Stimulated activated memory B cell treated with anti-CD40 and anti-IgM and Interleukin-4, amounts not matched to agents 10 μg/mL and 1 μg/mL and 100 μg/mL, for 72 hours (primary cell): ENCODE data around the gene IDE.
"Not testable (repeated sequence)": the region's sequence is repeated elsewhere in the genome, so short reads cannot be mapped to it uniquely, and the experiment has no call there.

ENCODE experiments used
- ATAC-seq: fragments of 150-1000 bp; cut with Tn5 transposase; 2 replicates; pipeline ENCODE4 v1.10.0; 2021
- H3K27ac Mint-ChIP-seq: one replicate; pipeline ENCODE4 v1.8.0; 2022; ENCODE audit warnings: mild to moderate bottlenecking, mixed read lengths
- H3K27me3 Mint-ChIP-seq: one replicate; pipeline ENCODE4 v1.8.0; 2022; ENCODE audit warnings: mixed read lengths
- H3K36me3 Mint-ChIP-seq: one replicate; pipeline ENCODE4 v1.8.0; 2022; ENCODE audit warnings: mixed read lengths
- H3K4me1 Mint-ChIP-seq: one replicate; pipeline ENCODE4 v1.8.0; 2022; ENCODE audit warnings: mixed read lengths
- H3K4me3 Mint-ChIP-seq: one replicate; pipeline ENCODE4 v1.8.0; 2022; ENCODE audit warnings: mild to moderate bottlenecking, moderate library complexity, mixed read lengths
- H3K9me3 Mint-ChIP-seq: one replicate; pipeline ENCODE4 v1.8.0; 2022; ENCODE audit warnings: mixed read lengths

The IDE gene

DNA sequence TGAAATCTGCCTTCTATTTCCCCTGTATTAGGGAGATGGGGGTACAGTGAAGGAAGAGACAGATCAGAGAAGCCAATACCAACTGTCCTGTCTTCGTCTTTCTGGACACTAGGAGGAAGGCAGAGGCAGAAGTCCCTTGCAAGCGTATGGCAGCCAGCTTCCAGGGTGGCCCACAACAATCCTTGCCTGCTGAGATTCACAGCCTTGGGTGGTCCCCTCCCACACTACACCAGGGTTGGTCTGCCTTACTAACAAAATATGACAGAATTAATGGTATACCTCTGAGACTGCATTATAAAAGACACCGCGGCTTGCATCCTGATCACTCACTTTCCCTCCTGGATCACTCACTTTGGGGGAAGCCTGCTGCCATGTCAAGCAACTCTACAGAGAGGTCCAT lies 90.4 kb downstream of the IDE start:
- no peaks in the 10 kb centered on the region for H3K9me3 Mint-ChIP-seq
- no peaks in the 10 kb centered on the region for H3K4me1 Mint-ChIP-seq
- ATAC-seq, result no peak
- H3K27me3 Mint-ChIP-seq, result no peaks in the 10 kb centered on the region
- H3K36me3 Mint-ChIP-seq, result peaks cover 71% of the 10 kb centered on the region
- H3K27ac Mint-ChIP-seq, result no peak overlapping the region
- no peak overlapping the region for H3K4me3 Mint-ChIP-seq

DNA sequence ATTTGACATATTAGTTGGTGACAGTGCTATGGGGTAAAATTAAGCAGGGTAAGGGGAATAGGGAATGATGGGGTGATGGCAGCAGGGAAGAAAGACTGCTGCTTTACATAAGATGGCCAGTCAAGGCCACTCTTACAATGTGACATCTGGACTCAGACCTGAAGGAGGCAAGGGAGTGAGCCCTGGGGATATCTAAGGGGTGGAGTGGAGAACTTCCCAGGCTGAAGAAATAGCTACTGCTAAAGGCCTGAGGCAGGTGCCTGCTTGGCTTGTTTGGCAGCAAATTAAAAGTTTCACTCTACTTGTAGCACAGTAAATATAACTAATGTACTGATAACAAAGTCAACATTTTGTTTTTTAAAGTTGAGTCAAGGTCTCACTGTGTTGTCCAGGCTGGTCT lies 93.5 kb downstream of the IDE start:
- Mint-ChIP-seq H3K4me1 (no peaks in the 10 kb centered on the region), H3K27me3 (no peaks in the 10 kb centered on the region), H3K27ac (no peak overlapping the region), H3K4me3 (no peak overlapping the region), H3K36me3 (peaks cover 44% of the 10 kb centered on the region), H3K9me3 (no peaks in the 10 kb centered on the region)
- ATAC-seq, result no peak

DNA sequence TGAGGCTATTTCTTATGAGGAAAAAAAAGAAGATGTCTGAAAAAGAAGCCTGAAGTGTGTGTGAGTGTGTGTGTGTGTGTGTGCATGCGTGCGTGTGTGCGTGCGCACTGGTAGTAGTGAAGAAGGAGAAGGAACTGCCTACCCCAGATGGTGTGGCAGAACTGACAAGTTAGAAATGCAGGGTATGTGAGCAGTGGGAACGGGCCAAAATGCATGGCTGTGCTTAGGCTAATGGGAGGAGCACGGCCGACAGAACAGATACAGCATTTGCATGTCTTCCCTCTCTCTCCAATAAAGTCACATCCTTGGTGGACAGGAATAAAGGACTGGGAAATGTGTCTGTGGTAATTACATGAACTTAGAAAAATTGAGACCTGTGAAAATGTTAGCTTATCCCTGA lies 94.3 kb downstream of the IDE start:
- no peaks in the 10 kb centered on the region for H3K27me3 Mint-ChIP-seq
- peaks cover 43% of the 10 kb centered on the region for H3K36me3 Mint-ChIP-seq
- no peak overlapping the region for H3K4me3 Mint-ChIP-seq
- no peak for ATAC-seq
- no peak overlapping the region for H3K27ac Mint-ChIP-seq
- no peaks in the 10 kb centered on the region for H3K9me3 Mint-ChIP-seq
- H3K4me1 Mint-ChIP-seq, result no peaks in the 10 kb centered on the region

DNA sequence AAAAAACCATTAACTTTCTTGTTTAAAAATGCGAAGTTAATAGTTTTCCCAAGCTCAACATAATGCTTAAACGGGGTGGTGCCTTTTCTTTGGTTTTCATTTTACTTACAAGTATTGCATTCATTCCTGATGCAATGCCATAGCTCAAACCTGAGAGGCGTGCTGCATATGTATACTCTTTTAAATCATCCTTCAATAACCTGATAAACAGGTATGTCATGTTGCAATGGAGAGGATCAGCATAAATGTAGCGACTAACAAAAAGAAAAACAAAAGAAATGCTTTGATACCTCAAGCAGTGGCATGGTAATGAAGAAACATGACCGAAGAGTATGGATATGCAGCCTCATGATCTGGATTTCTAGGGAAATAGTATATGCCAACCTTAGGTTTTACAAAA lies 95.4 kb downstream of the IDE start:
- no peak overlapping the region for H3K27ac Mint-ChIP-seq
- no peak for ATAC-seq
- H3K4me1 Mint-ChIP-seq, result no peaks in the 10 kb centered on the region
- no peaks in the 10 kb centered on the region for H3K9me3 Mint-ChIP-seq
- H3K4me3 Mint-ChIP-seq, result no peak overlapping the region
- H3K36me3 Mint-ChIP-seq, result peaks cover 35% of the 10 kb centered on the region
- H3K27me3 Mint-ChIP-seq, result no peaks in the 10 kb centered on the region

DNA sequence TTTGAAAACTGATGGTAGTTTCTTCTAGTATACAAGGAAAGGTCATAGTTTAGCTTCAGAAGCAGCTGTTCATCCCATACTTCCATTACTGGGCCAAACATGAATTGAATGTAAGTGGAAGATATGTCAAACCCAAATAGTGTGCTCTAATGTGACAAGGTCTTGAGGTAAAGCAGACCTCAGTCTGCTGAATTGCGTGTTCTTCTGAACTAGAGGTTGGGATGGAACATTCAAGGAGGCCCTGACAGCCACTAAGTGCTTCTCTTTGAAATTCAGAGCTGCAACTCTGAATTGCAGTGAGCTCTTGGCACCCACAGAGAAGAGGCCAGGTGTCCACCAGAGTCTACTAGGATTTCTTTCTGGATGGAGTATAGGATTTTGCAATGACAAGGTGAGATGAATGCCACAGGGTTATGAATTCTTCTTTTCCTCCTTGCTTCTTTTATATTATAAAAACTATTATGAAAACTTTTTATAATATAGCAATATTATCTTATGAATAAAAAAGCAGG lies 98.5 kb downstream of the IDE start:
- H3K9me3 Mint-ChIP-seq, result no peaks in the 10 kb centered on the region
- H3K4me3 Mint-ChIP-seq, result no peak overlapping the region
- no peak for ATAC-seq
- H3K4me1 Mint-ChIP-seq, result no peaks in the 10 kb centered on the region
- no peaks in the 10 kb centered on the region for H3K27me3 Mint-ChIP-seq
- no peak overlapping the region for H3K27ac Mint-ChIP-seq
- H3K36me3 Mint-ChIP-seq, result peaks cover 26% of the 10 kb centered on the region

DNA sequence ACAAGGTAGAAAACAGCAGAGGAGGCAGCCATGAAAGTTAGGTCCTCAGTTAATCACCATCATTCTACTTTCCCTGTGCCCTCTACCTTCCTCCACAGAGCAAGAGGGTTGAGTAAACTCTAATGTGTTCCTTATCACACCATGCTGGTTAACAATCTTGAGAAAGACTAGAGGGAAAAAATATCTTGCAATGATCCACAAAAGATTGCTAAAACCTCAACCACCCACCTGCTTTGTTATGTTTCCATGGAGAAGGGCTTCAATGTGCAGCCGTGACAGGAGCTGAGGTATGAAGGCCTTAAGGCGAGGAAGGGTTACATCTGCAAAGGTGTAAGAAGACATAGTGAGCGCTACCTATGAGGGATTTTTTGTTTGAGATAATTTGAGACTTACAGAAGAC lies 103.9 kb downstream of the IDE start:
- H3K4me1 Mint-ChIP-seq, result no peaks in the 10 kb centered on the region
- H3K36me3 Mint-ChIP-seq, result peaks cover 52% of the 10 kb centered on the region
- H3K9me3 Mint-ChIP-seq, result no peaks in the 10 kb centered on the region
- H3K27me3 Mint-ChIP-seq, result no peaks in the 10 kb centered on the region
- no peak overlapping the region for H3K27ac Mint-ChIP-seq
- no peak for ATAC-seq
- H3K4me3 Mint-ChIP-seq, result no peak overlapping the region

DNA sequence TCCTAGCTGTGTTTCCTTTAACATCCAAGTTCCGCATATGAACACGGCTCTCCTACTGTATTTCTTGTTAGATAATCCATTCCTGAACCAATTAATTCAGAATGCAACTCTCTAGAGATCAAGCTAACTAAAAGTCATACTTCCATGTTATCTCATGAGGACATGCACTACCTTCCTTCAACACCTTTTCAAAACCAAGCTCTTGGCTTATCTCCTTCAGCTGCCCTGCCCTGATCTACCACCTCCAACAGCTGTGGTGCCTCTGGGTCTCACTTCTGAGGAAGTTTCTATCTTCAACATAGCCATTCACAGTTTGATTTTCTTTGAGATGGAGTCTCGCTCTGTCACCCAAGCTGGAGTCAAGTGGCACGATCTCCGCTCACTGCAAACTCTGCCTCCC lies 109.5 kb downstream of the IDE start:
- Mint-ChIP-seq H3K36me3 (peaks cover 70% of the 10 kb centered on the region), H3K4me3 (no peak overlapping the region), H3K27me3 (no peaks in the 10 kb centered on the region), H3K4me1 (no peaks in the 10 kb centered on the region), H3K9me3 (no peaks in the 10 kb centered on the region), H3K27ac (no peak overlapping the region)
- no peak for ATAC-seq

DNA sequence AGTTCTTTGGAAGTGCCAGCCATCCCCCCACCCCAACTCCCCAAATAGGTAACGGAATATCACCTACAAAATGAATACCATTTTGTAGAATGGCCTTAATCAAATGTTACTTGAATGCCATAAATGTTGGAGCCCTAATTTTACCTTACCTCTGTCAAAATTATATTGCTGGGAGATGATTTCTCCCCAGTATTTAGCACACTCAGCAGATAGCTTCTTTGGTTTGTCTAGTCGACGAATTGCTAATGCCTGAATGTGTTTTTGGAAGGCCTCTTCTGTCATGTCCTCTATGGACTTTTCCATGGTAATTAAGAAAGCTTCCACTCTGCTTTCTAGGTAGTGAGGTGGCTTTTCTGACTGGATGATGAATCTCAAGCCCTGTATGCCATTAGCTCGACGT lies 110.3 kb downstream of the IDE start:
- ATAC-seq, result no peak
- Mint-ChIP-seq H3K27me3 (no peaks in the 10 kb centered on the region), H3K4me1 (no peaks in the 10 kb centered on the region), H3K9me3 (no peaks in the 10 kb centered on the region), H3K27ac (no peak overlapping the region), H3K36me3 (peaks cover 62% of the 10 kb centered on the region), H3K4me3 (no peak overlapping the region)

DNA sequence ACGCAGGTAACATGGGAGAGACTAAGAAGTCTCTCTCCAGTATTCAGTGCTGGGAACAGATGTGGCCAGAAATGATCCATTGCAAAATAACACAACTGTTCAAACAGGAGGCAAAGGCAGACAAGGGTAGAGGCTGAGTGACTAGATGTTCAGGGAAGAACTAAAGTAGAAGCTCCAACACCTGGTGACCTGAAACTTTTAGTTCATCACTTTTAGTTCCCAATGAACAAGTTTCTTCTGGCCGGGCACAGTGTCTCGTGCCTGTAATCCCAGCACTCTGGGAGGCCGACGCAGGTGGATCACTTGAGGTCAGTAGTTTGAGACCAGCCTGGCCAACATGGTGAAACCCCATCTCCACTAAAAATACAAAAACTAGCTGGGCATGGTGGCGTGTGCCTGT lies 118.9 kb downstream of the IDE start:
- not testable (repeated sequence) for ATAC-seq, H3K4me1 Mint-ChIP-seq, H3K27ac Mint-ChIP-seq, H3K27me3 Mint-ChIP-seq, H3K4me3 Mint-ChIP-seq, H3K9me3 Mint-ChIP-seq
- H3K36me3 Mint-ChIP-seq, result peaks cover 42% of the 10 kb centered on the region

DNA sequence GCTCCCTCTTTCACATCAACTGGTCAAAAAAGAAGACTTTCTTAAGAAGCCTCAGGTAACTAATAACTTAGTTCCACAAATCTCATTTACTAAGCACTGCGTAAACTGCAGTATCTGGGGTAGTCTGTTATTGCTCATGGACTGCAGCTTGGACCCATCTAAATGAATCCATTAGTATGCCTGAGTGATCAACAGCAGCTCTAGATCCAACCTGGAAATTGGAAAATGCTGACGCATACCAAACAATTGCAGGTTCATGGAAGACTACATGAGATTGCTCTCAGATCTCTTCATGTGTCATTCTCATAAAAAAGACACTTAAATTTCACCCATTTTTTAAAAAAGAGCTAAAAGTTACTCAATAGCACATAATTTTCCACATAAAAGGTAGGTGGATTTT lies 121.6 kb downstream of the IDE start:
- no peaks in the 10 kb centered on the region for H3K9me3 Mint-ChIP-seq
- ATAC-seq, result no peak
- H3K36me3 Mint-ChIP-seq, result peaks cover 50% of the 10 kb centered on the region
- no peaks in the 10 kb centered on the region for H3K27me3 Mint-ChIP-seq
- H3K4me3 Mint-ChIP-seq, result no peak overlapping the region
- no peak overlapping the region for H3K27ac Mint-ChIP-seq
- H3K4me1 Mint-ChIP-seq, result no peaks in the 10 kb centered on the region

DNA sequence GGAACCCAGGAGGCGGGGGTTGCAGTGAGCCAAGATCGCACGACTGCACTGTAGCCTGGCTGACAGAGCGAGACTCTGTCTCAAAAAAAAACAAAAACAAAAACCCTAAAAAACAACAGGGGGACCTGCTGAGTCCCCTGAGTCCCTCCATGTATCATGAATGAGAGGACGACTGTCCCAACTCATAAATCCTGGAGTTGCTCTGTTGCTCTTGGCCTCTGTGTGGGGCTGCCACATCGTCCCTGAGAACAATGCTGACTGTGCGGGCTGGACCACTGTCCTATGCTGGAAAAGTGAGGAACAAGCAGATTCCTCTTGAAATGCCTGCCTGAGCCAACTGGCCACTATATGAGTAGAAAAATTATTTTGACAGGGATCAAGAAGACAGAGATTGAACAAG lies 122.5 kb downstream of the IDE start:
- H3K4me1 Mint-ChIP-seq, result no peaks in the 10 kb centered on the region
- H3K36me3 Mint-ChIP-seq, result peaks cover 50% of the 10 kb centered on the region
- no peak overlapping the region for H3K4me3 Mint-ChIP-seq
- ATAC-seq, result no peak
- H3K27ac Mint-ChIP-seq, result no peak overlapping the region
- no peaks in the 10 kb centered on the region for H3K27me3 Mint-ChIP-seq
- H3K9me3 Mint-ChIP-seq, result no peaks in the 10 kb centered on the region

DNA sequence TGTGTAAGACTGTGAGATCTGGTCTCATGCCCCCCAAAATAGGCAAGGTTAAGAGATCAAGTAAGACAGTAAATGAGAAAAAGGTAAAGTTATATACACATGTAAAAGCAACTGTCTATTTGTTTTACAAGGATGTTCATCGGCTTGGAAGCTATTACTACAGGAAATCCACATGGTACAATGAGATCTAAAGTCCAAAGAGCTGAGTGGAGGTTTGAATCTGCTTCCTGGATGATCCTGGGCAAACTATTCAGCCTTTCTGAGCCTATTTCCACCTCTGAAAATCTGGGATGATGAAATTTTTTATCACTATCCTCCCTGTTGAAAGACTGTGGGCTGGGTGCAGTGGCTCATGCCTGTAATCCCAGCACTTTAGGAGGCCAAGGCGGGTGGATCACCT lies 123.0 kb downstream of the IDE start:
- Mint-ChIP-seq H3K9me3 (no peaks in the 10 kb centered on the region), H3K27me3 (no peaks in the 10 kb centered on the region), H3K4me3 (no peak overlapping the region), H3K4me1 (no peaks in the 10 kb centered on the region), H3K36me3 (peaks cover 45% of the 10 kb centered on the region), H3K27ac (no peak overlapping the region)
- no peak for ATAC-seq

DNA sequence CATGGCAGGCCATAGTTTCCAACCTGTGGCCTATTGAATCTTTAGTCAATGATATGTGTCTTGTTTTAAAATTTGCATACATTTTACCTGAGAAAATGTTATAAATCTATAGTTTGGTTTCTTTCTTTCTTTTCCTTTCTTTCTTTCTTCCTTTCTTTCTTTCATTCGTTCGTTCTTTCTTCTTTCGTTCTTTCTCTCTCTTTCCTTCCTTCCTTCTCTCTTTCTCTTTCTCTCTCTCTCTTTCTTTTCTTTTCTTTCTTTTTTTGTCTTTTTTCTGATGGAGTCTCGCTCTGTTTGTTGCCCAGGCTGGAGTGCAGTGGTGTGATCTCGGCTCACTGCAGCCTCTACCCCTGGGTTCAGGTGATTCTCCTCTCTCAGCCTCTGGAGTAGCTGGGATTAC lies 133.3 kb downstream of the IDE start:
- Mint-ChIP-seq H3K27ac (no peak overlapping the region), H3K36me3 (no peaks in the 10 kb centered on the region), H3K4me3 (no peak overlapping the region), H3K9me3 (no peaks in the 10 kb centered on the region), H3K27me3 (no peaks in the 10 kb centered on the region), H3K4me1 (no peaks in the 10 kb centered on the region)
- no peak for ATAC-seq

DNA sequence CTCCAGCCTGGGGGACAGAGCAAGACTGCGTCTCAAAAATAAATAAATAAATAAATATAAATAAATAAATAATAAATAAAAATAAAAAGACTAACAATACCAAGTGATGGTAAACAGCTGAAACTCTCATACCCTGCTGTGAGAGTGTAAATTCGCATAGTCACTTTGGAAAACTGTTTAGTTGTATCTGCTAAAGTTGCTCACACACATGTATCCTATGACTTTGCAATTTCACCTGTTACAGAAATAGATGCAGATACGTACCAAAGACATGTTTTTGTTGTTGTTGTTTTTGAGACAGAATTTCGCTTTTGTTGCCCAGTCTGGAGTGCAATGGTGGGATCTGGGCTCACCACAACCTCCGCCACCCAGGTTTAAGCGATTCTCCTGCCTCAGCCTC lies 135.7 kb downstream of the IDE start:
- Mint-ChIP-seq H3K27me3 (no peaks in the 10 kb centered on the region), H3K9me3 (no peaks in the 10 kb centered on the region), H3K27ac (no peak overlapping the region), H3K36me3 (no peaks in the 10 kb centered on the region), H3K4me3 (no peak overlapping the region), H3K4me1 (no peaks in the 10 kb centered on the region)
- no peak for ATAC-seq

DNA sequence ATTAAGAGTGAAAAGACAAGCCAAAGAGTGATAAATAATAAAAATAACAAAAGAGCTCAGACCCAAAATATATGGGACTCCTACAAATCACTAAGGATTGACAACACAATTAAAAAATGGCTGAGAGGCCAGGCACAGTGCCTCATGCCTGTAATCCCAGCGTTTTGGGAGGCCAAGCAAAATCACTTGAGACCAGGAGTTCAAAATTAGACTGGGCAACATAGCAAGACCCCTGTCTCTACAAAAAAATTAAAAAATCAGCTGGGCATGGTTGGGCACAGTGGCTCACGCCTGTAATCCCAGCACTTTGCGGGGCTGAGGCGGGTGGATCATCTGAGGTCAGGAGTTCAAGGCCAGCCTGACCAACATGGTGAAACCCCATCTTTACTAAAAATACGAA lies 137.3 kb downstream of the IDE start:
- no peaks in the 10 kb centered on the region for H3K9me3 Mint-ChIP-seq
- no peak for ATAC-seq
- H3K27me3 Mint-ChIP-seq, result no peaks in the 10 kb centered on the region
- no peak overlapping the region for H3K27ac Mint-ChIP-seq
- no peak overlapping the region for H3K4me3 Mint-ChIP-seq
- no peaks in the 10 kb centered on the region for H3K4me1 Mint-ChIP-seq
- H3K36me3 Mint-ChIP-seq, result no peaks in the 10 kb centered on the region

DNA sequence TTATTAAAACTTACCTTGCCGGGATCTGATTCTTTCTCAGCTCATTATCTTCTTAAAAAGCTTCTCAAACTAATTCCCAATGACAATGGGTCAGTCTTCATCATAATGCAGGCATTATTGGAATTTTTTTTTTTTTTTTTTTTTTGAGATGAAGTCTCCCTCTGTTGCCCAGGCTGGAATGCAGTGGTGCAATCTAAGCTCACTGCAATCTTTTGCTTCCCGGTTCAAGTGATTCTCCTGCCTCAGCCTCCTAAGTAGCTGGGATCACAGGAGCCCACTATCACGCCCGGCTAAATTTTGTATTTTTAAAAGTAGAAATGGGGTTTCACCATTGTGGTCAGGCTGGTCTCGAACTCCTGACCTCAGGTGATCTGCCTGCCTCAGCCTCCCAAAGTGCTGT lies 137.8 kb downstream of the IDE start:
- H3K27ac Mint-ChIP-seq, H3K9me3 Mint-ChIP-seq, H3K27me3 Mint-ChIP-seq, H3K36me3 Mint-ChIP-seq, ATAC-seq, H3K4me3 Mint-ChIP-seq, H3K4me1 Mint-ChIP-seq: not testable (repeated sequence)

DNA sequence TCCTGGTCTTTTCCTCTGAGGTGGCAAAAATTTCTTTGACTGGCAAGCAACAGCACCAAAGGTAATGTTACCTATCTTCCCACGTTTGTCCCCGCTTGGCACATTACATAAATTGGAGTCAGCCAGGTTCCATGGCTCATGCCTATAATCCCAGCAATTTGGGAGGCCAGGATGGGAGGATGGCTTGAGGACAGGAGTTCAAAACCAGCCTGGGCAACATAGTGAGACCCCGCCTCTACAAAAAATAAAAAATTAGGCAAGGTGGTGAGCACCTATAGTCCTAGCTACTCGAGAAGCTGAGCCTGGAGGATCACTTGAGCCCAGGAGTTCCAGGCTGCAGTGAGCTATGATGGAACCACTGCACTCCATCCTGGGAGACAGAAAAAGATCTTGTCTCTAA lies 139.5 kb downstream of the IDE start:
- H3K36me3 Mint-ChIP-seq, result no peaks in the 10 kb centered on the region
- H3K27ac Mint-ChIP-seq, result no peak overlapping the region
- no peaks in the 10 kb centered on the region for H3K4me1 Mint-ChIP-seq
- H3K4me3 Mint-ChIP-seq, result no peak overlapping the region
- H3K27me3 Mint-ChIP-seq, result no peaks in the 10 kb centered on the region
- no peaks in the 10 kb centered on the region for H3K9me3 Mint-ChIP-seq
- no peak for ATAC-seq
